Stimulated activated CD4-positive, alpha-beta T cell treated with anti-CD3 and anti-CD28 coated beads, Interleukin-15, amount 100 ng/mL, for 48 hours (primary cell): ENCODE results near the gene NFIA.

Experiments used
- DNase-seq, 2 donors: peaks; one replicate each; pipeline ENCODE4 v3.0.0-alpha.2; 2020; ENCODE audit warnings: low read depth in 2 of 2

The NFIA gene

GRCh38 chr1:61130338-61131000 is 48.1 kb downstream of the NFIA start:
- DNase-seq, result no peak

DNA sequence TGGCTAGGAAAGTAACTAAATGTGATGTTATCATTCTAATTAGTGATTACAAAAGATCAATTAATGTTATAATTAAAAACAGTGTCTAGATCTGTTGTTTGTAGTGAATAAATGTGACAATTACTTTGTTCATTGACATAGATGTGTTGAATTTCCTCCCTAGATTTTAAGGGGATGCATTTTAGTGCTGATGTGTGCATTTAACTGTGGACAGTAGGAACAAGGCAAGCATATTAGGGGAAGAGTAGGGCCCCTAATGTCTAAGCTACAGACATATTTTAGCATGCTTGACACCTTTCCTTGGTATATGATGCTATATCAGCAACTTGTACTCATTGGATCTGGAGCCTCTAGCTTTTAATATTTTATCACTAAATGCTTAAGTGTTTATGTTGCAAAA is 48.9 kb downstream of the NFIA start:
- DNase-seq, result no peak

DNA sequence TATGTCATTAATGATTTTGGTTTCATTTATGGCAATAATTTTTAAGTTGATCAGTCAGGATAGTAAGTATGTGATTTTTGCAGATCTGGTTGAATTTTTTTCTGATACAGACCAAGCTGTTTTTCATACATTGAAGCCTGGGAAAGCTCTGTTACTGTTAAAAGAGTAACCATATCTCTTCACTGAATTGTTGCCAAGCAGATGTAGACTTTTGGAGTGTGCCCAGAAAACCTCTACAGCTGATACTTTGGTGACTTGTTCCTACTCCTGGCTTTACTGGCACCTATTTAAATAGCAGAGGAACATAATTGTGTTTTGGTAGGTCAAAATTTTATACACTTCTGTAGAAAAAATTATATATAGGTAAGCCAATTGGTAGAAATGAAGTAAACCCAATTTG is 49.4 kb downstream of the NFIA start:
- DNase-seq, result no peak

- no peak for DNase-seq
Observed at GRCh38 chr1:61132176-61132638, 49.8 kb downstream of the NFIA start.

GRCh38 chr1:61132645-61133334 is 50.4 kb downstream of the NFIA start:
- no peak for DNase-seq

DNA sequence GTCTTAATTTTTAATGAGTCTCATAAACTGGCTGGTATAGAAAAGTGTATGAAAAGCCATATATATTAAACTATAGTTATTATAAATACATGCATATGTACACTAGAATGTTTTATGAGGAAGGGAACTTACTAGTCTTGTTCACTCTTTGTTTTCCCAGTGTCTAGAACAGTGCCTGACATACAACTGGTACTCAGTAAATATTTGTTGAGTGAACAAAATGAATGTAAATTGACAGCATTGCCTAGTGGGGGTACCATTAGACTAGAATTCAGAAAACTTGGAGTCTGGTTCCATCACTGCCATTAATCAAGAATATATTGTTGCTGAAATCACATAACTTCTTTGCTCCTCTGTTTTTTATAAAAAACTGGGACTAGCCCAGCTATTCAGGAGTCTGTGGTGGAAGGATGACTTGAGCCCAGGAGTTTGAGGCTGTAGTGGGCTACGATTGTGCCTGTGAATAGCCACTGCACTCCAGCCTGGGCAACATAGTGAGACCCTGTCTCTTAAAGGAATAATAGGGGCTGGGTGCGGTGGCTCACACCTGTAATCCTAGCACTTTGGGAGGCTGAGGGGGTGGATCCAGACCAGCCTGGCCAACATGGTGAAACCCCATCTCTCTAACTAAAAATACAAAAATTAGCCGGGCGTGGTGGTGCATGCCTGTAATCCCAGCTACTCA is 51.1 kb downstream of the NFIA start:
- no peak for DNase-seq

GRCh38 chr1:61135291-61135690 is 52.9 kb downstream of the NFIA start:
- DNase-seq, result no peak

- DNase-seq, result no peak
Observed at GRCh38 chr1:61138305-61138704, 55.9 kb downstream of the NFIA start.

DNA sequence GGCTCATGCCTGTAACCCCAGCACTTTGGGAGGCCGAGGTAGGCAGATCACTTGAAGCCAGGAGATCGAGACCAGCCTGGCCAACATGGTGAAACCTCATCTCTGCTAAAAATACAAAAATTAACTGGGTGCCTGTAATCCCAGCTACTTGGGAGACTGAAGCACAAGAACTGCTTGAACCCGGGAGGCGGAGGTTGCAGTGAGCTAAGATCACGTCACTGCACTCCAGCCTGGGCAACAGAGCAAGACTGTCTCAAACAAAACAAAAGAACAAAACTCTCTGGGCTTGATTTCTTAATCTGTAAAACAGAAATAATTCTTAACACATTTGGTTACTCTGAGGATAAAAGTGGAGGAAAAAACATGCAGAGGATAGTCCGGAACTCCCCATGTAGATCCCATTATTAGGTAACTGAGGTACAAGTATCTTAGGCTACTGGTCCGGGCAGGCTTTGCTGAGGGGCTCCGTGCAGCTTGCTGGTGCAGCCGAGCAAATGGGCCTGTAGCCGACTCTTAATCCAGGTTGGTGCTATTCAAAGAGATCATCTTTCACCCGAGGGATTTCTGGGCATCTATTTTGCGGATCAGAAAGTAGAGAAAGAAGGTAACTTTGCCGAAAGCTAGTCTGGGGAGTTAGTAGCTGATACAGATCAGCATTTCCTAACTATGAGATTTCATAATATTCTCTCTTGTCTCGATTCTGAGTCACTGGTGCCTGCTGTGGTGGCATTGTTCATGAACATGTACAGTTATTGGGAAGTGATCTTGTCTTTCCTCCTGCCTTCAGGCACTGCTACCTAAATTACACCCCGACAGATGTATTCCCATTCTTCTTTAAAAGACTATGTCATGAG is 56.8 kb downstream of the NFIA start:
- no peak for DNase-seq

DNA sequence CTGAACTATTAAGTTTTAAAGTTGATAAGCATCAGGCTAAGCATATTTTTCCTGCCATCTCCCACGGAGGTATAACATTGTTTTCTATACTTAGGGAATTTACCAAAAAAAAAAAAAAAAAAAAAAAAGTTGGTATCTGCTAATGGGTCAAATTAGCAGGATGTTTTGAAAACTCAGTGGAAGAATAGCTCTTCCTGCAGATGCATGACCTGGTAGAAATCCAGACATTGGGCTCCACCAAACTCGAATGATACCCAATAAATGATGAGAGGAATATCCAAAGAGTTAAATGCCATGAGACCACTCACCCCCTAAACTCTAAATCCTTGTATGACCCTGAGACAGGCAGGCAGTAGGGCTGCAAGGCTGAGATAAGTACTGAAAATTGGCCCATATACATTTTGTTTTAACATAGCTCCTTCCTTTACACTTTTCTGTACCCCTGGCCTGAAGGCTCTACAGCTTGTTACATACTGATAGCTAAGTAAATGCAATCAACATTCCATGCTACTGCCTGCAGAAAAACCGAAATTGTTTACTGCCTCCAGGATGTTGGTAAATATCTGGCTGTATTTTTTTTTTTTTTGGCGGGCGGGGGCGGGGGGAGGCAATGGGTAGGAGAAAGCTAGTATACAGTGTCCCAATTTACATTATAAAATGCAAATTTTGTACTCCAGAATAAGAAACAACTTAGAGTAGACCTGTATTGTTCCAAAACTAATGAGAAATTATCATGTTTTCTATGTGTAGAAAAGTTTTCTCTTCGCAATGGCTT is 57.6 kb downstream of the NFIA start:
- no peak for DNase-seq

- no peak for DNase-seq
Observed at GRCh38 chr1:61140778-61141177, 58.4 kb downstream of the NFIA start.

DNA sequence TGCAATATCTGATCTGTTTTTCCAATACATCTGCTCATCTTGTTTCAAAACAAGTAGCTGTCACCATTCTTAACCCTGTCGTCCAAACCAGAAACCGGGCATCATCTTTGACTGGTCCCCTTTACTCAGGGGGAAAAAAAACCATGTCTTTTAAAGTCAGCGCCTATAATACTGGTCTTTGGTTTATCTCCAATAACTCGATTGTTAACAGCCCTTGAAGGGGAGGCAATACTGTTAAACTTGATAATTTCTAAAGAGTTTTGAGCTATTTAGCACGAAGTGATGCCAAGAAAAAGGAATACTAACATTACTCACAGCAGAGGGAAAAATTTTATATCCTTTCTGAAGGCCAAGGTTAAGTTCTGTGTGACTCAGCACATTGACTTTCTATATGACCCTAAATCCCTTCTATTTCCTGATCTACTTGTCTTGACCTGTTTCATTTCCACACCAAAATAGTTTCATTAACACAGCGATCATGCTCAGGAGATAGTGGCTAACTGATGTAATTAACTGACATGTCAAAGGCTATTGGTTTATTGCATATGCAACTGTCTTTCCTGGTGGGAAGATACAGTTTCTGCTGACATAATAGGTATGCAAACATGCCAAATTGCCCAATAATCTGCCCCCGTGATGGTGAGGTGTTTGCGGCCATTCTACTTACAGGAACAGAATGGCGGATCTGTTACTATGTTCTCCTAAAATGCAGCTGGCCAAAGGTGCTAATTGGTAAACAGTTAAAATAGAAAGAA is 59.1 kb downstream of the NFIA start:
- DNase-seq, result no peak

GRCh38 chr1:61142043-61142440 is 59.7 kb downstream of the NFIA start:
- DNase-seq, result no peak

GRCh38 chr1:61142726-61143500 is 60.6 kb downstream of the NFIA start:
- DNase-seq, result no peak

DNA sequence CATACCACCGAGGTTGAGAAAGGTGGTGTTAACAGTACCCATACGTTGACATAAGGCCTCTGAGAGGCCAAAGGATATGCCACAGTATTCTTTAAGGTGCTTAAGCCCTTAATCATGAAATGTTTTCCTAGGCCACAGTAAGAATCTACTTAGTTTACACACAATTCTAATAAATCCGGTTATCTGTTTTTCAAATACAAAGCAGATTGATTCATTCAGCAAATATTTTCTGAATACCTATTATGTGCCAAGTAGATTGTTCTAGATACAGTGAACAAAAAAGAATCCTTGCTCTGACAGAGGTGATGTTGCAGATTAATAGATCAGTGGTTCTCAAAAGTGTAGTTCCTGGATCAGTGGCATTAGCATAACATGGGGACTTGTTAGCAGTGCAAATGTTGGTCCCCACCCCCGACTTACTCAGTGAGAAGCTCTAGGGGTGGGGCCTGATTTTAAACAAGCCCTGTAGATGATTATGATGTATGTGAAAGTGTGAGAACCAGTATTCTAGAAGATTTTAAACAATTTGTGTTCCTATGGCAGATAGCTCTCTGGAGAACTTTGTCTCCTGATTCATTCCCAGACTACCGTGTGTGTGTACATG is 61.6 kb downstream of the NFIA start:
- no peak for DNase-seq

DNA sequence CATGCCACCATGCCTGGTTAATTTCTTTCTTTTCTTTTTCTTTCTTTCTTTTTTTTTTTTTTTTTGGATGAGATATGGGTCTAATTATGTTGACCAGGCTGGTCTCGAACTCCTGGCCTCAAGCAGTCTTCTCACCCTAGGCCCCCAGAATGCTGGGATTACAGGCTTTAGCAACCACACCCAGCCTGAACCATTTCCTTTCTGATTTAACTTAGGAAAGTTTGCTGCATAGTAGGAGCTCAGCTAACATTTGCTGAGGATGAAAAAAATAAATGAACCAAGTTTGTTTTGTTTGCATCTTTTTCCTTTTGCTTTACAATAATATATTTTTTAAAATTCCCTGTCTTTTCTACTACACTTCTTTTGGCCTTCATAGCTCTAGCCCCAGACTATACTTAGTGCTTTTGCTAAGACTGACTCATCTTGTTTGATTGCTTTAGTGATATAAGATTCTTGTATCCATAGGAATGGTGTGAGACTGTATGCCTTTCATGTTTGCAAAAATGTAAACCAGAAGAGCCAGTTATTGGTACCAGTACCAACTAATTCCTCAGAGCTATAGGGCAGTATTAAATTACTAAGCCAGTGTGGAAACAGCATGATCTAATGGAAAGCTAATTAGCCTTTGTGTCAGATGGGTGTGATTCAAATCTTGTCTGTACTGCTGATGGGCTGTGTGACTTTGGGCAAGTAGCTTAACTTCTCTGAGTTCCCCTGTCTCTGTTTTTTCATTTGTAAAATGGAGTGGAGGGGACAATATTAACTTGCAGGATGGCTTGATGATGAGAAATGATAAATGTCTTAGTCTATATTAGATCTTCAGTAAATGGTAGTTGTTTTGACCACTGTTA is 66.9 kb downstream of the NFIA start:
- DNase-seq, result no peak

- no peak for DNase-seq
Observed at GRCh38 chr1:61151565-61151964, 69.2 kb downstream of the NFIA start.

GRCh38 chr1:61152066-61152465 is 69.7 kb downstream of the NFIA start:
- no peak for DNase-seq
